ENCODE results near the gene ASNS. TPM values are rescaled to one million over a fixed set of nuclear protein-coding genes. Genes with fewer than 3 reads are reported as not detected.

ASNS gene
- total RNA-seq, 1 experiment from 2014 or later: 64.0 TPM

DNA sequence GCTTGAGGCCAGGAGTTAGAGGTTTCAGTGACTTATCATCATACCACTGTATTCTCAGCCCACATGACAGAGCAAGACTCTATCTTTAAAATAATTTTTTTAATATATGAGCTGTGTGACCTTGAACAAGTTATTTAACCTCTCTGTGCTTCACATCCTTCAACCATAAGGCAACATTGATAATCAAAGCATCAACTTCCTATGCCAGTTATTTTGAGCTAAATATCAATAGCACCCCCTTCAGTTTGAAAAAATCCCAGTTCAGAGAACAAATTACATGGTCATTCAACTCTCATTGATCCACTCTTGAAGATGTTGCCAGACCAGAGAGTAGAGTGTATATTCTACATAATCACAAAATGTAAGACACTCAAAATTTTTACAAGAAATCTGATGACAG is 53.0 kb downstream of the ASNS start:
- TF ChIP-seq, protein P1, sequence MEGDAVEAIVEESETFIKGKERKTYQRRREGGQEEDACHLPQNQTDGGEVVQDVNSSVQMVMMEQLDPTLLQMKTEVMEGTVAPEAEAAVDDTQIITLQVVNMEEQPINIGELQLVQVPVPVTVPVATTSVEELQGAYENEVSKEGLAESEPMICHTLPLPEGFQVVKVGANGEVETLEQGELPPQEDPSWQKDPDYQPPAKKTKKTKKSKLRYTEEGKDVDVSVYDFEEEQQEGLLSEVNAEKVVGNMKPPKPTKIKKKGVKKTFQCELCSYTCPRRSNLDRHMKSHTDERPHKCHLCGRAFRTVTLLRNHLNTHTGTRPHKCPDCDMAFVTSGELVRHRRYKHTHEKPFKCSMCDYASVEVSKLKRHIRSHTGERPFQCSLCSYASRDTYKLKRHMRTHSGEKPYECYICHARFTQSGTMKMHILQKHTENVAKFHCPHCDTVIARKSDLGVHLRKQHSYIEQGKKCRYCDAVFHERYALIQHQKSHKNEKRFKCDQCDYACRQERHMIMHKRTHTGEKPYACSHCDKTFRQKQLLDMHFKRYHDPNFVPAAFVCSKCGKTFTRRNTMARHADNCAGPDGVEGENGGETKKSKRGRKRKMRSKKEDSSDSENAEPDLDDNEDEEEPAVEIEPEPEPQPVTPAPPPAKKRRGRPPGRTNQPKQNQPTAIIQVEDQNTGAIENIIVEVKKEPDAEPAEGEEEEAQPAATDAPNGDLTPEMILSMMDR (IDR thresholded peaks at IDR 0.05; ENCODE audit: unreplicated experiment): no peak
- no peak overlapping the region for H3K27ac Mint-ChIP-seq (ENCODE audit: unreplicated experiment)
- intact Hi-C loops (cut with micrococcal nuclease; ENCODE audit: unreplicated experiment): loop anchor here (1.0 to 5.0 kb wide), 2 partner anchors 82 to 319 kb away; no protein-coding TSS in a partner anchor
- H3K27me3 Mint-ChIP-seq (ENCODE audit: unreplicated experiment): no peaks in the 10 kb centered on the region
- CTCF ChIA-PET: interaction anchor here (1.5 kb wide), 1 partner anchor 320 kb away, joined by 10 read pairs; no protein-coding TSS in a partner anchor
- H3K9me3 Mint-ChIP-seq (ENCODE audit: low read depth, unreplicated experiment): no peaks in the 10 kb centered on the region
- H3K4me1 Mint-ChIP-seq (ENCODE audit: low read depth, unreplicated experiment): no peaks in the 10 kb centered on the region
- H3K36me3 Mint-ChIP-seq (ENCODE audit: insufficient read depth, unreplicated experiment): no peaks in the 10 kb centered on the region
- no peak overlapping the region for H3K4me3 Mint-ChIP-seq (ENCODE audit: low read depth, unreplicated experiment)
- no TSS peak for BruUV-seq (replicated peaks)
- no peak for DNase-seq

- no peaks in the 10 kb centered on the region for H3K27me3 Mint-ChIP-seq (ENCODE audit: unreplicated experiment)
- no peak overlapping the region for H3K27ac Mint-ChIP-seq (ENCODE audit: unreplicated experiment)
- no peak overlapping the region for H3K4me3 Mint-ChIP-seq (ENCODE audit: low read depth, unreplicated experiment)
- intact Hi-C loops (cut with micrococcal nuclease; ENCODE audit: unreplicated experiment): loop anchor here (5.0 kb wide), 1 partner anchor 81 kb away; no protein-coding TSS in a partner anchor
- H3K4me1 Mint-ChIP-seq (ENCODE audit: low read depth, unreplicated experiment): no peaks in the 10 kb centered on the region
- H3K9me3 Mint-ChIP-seq (ENCODE audit: low read depth, unreplicated experiment): no peaks in the 10 kb centered on the region
- TF ChIP-seq, protein P1 (IDR thresholded peaks at IDR 0.05; ENCODE audit: unreplicated experiment): no peak
- CTCF ChIA-PET: interaction anchor here (1.5 kb wide), 1 partner anchor 319 kb away, joined by 10 read pairs; no protein-coding TSS in a partner anchor
- DNase-seq: no peak
- no TSS peak for BruUV-seq (replicated peaks)
- H3K36me3 Mint-ChIP-seq (ENCODE audit: insufficient read depth, unreplicated experiment): no peaks in the 10 kb centered on the region
Measured at GRCh38 chr7:97818066-97818663, 54.0 kb downstream of the ASNS start.

Other genes starting within 250 kb of the ASNS start
- gene TAC1, start 140.3 kb downstream of the ASNS start, total RNA-seq (2022): 0.80 and 2.8 TPM in 2 replicates
- gene OCM2, start 117.8 kb upstream of the ASNS start, total RNA-seq (2022): not detected in 2 replicates
- 28.6 and 29.9 TPM in 2 replicates for gene LMTK2, start 234.5 kb upstream of the ASNS start, total RNA-seq (2022)